ENCODE data around the gene MPDU1. TPM values are rescaled to one million over a fixed set of nuclear protein-coding genes. Genes with fewer than 3 reads are reported as not detected.

Gene MPDU1
- total and polyA plus RNA-seq, 10 of the 15 experiments (the other 5 are each of a cell fraction or from before 2014, with no cell fraction given), result 3.6 to 138 (median 78.9) TPM

- no TSS peak for BruUV-seq (replicated peaks)
- SMC1A ChIA-PET (ENCODE audit: uncharacterized antibody, unreplicated experiment), result interaction anchor here (0.7 to 1.6 kb wide), 6 partner anchors 10 to 233 kb away, joined by 3 to 8 read pairs (median 3); partner anchors contain the start of genes CD68, SAT2, TP53 and WRAP53
- H3K4me3 ChIP-seq, result no peak overlapping the region
- WGBS (ENCODE audit: insufficient coverage, insufficient replicate concordance, low lambda C conversion rate, missing lambda C conversion rate), result 65% methylated on average over 41 of the region's 56 CpGs
- no peaks in the 10 kb centered on the region for H3K27me3 ChIP-seq (replicated peaks in 1 of 2; ENCODE audit: control insufficient read depth in 2 of 2, insufficient read depth in 2 of 2, low read length in 1 of 2)
- no peak for DNase-seq (ENCODE audit: low read depth, low spot score)
- POLR2A ChIA-PET, result interaction anchor here (0.7 kb wide), 1 partner anchor 26 kb away, joined by 3 read pairs; no protein-coding TSS in a partner anchor
- no peak overlapping the region for H3K9ac ChIP-seq (ENCODE audit: control insufficient read depth, insufficient read depth, low read length)
- in situ Hi-C loops (cut with MboI), result no loop called here
- intact Hi-C loops (cut with micrococcal nuclease; ENCODE audit: unreplicated experiment), result no loop called here
- RAD21 ChIA-PET (ENCODE audit: unreplicated experiment), result interaction anchor here (0.6 to 1.4 kb wide), 7 partner anchors 10 to 99 kb away, joined by 3 to 5 read pairs (median 3); partner anchors contain the start of genes CD68, SAT2 and WRAP53
- no peak for FAIRE-seq
- no peak overlapping the region for H3K27ac ChIP-seq (ENCODE audit: control insufficient read depth, insufficient read depth)
- no peaks in the 10 kb centered on the region for H3K9me3 ChIP-seq (replicated peaks; ENCODE audit: control insufficient read depth, insufficient read depth, low read length)
- peaks cover 3% of the 10 kb centered on the region; the same call in 1 of the 2 replicates for H3K4me1 ChIP-seq (ENCODE audit: control insufficient read depth, insufficient read depth, low read length)
- H3K79me2 ChIP-seq (ENCODE audit: control insufficient read depth, insufficient read depth, low read length), result peaks cover 10% of the 10 kb centered on the region
- H4K20me1 ChIP-seq (ENCODE audit: control insufficient read depth, insufficient read depth), result no peaks in the 10 kb centered on the region
- H3K4me2 ChIP-seq (ENCODE audit: control insufficient read depth, insufficient read depth), result no peak overlapping the region
- peak; percentile 86 for ATAC-seq
- H3K36me3 ChIP-seq (ENCODE audit: control insufficient read depth in 2 of 2, insufficient read depth in 2 of 2, low read length in 1 of 2), result peaks cover 13 to 19% of the 10 kb centered on the region in 2 experiments
- CTCF ChIA-PET, result interaction anchor here (0.7 to 2.6 kb wide), 14 partner anchors 8 to 233 kb away, joined by 3 to 14 read pairs (median 5); partner anchors contain the start of genes SENP3, TMEM95, TP53 and WRAP53
- H2AFZ ChIP-seq (ENCODE audit: control insufficient read depth, low read depth, low read length), result no peak overlapping the region
- TF ChIP-seq GABPA (IDR thresholded peaks at IDR 0.05; ENCODE audit: low read depth) (no peak), PKNOX1 (IDR thresholded peaks at IDR 0.05) (no peak), REST (IDR thresholded peaks at IDR 0.05; ENCODE audit: low read depth, low read length) (no peak), FOS (IDR thresholded peaks at IDR 0.05; ENCODE audit: borderline replicate concordance, extremely low read depth, insufficient read length) (no peak), SMC3 (IDR thresholded peaks at IDR 0.05; ENCODE audit: borderline replicate concordance, low read length) (peak; percentile 66; the same call in 1 of the 2 replicates), CHD1 (IDR thresholded peaks at IDR 0.05; ENCODE audit: low read depth, low read length) (no peak), IRF4 (IDR thresholded peaks at IDR 0.05; ENCODE audit: low read depth, low read length) (no peak), EGR1 (IDR thresholded peaks at IDR 0.05; ENCODE audit: borderline replicate concordance in 1 of 2, low read depth in 2 of 2, low read length in 2 of 2) (no peak), RCOR1 (conservative IDR thresholded peaks at IDR 0.05; ENCODE audit: low read depth, low read length) (no peak), MTA2 (IDR thresholded peaks at IDR 0.05; ENCODE audit: low read depth) (no peak), STAT3 (IDR thresholded peaks at IDR 0.05; ENCODE audit: low read depth, low read length) (no peak), IRF5 (IDR thresholded peaks at IDR 0.05; ENCODE audit: borderline replicate concordance) (no peak), USF1 (IDR thresholded peaks at IDR 0.05; ENCODE audit: borderline replicate concordance, extremely low read length, insufficient read depth, low read depth, low read length) (no peak)
Observed at GRCh38 chr17:7589204-7589868, 5.7 kb downstream of the MPDU1 start.

Measured in GM12878 (cell line).